NCI-H146 (cell line): ENCODE measurements around the gene DRG1.
"Not testable (repeated sequence)": the region's sequence is repeated elsewhere in the genome, so short reads cannot be mapped to it uniquely, and the experiment has no call there.

Source experiments
- DNase-seq: peaks from one replicate; lab custom pipeline; 2025; lab: John Stamatoyannopoulos, UW

DRG1 gene

DNA sequence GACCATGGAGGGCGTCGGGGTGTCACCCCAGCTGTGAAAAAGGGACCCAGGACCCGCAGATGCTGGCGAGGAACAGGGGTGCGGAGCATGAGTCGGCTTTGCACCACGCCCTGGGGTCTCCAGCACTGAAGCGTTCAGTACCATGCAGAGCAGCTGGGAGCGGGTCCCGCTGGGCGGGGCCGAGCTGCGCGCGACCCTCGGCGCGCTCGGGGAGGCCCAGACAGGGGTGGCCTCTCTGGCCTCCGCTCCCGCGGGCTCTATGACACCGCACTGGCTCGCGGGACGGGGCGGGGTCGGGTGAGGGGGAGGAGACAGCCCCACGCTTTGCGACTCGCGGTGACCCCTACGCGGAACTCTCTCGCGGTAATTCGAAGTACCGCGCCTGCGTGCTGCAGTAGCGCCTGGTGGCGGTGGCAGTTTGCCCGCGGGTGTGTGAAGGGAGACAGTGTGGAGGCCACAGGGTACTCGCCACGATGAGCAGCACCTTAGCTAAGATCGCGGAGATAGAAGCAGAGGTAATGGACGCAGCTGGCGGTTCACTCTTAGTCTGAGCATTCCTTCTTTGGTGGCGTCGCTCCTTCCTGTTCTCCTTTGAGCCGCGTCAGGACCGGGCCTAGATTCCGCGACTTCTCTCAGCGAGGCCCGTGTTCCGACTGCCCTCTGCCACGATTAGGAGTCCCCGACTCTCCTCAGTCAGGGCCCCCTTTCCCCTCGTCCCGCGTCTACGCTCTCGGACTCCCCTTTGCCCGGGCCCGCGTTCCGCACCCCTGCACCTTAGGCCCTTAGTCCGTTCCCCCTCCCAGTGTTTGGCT, at the start of gene DRG1:
DRG1 (plus strand) TSS at position 394 of the 812 bp plus-strand sequence; CDS start at position 474, 80 bp downstream.
- peak; percentile 94 for DNase-seq

DNA sequence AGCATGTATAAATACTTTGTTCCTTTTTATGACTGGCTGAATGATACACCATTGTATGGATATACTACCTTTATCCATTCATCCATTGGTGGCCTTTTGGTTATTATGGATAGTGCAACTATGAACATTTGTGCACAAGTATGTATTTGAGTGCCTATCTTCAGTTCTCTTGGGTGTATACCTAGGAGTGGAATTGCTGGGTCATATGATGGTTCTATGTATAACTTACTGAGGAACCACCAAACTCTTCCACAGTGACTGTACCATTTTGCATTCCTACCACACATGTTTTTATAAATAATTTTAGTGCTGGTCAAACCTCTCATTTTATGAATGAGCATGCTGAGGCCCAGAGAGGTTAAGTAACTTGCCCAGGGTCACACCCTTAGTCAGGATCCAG, 49.4 kb upstream of the DRG1 start:
- DNase-seq: no peak

GRCh38 chr22:31350410-31350863, 49.0 kb upstream of the DRG1 start:
- peak; percentile 79 for DNase-seq

DNA sequence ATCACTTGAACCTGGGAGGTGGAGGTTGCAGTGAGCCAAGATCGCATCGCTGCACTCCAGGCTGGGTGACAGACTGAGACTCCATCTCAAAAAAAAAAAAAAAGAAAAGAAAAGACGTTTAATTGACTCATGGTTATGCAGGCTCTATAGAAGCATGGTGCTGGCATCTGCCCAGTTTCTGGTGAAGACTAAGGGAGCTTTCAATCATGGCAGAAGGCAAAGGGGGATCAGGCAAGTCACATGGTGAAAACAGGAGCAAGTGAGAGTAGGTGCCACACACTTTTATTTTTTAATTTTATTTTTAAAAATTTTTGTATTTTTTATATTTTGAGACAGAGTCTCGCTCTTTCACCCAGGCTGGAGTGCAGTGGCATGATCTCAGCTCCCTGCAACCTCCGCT, 44.9 kb upstream of the DRG1 start:
- no peak for DNase-seq

GRCh38 chr22:31360029-31360428, 39.4 kb upstream of the DRG1 start:
- DNase-seq: no peak

DNA sequence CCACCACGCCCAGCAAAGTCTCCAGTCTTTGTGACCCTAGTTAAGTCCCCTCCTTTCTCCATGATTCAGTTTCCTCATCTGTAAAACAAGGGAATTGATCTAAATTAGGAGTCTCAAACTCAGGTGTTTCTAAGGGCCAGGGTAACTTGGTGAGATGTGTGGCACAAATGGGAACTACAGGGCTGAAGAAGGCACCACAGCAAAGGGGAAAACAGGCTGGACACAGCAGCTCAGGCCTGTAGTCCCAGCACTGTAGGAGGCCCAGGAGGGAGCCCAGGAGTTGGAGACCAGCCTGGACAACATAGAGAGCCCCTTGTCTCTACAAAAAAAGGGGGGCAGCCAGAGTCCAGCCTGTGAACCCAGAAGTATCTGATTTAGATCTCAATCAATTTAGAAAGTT, 37.7 kb upstream of the DRG1 start:
- DNase-seq: no peak

DNA sequence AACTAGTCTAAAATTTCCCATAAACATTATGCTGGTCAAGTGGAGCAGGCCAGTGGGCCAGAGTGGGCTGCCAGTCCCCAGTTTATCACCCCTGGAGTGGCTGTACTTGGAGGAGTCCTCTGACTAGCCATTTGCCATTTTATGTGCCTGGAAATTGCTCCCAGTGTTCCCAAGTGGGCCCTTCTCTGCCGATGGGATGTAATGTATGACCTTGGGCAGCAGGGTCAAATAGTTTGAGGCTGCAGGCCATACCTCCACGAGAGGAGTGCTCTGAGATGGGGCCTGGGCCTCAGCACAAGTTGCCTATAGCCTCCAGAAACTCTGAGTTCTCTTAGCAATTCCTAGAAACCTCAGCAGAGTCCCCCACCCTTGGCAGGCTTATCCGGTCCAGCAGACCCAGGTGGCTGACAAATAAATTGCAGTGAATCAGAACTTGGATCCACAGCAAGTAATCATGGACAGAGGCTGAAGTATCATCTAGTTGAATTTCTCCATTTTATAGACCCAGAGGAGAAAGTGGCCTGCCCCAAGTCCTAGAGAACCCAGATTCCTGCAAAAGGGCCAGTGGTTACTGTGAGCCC, 35.4 kb upstream of the DRG1 start:
- no peak for DNase-seq

- no peak for DNase-seq
These were observed 32.0 kb upstream of the DRG1 start for GRCh38 chr22:31367426-31367825.

GRCh38 chr22:31377612-31378011, 21.8 kb upstream of the DRG1 start:
- no peak for DNase-seq

GRCh38 chr22:31378123-31378522, 21.3 kb upstream of the DRG1 start:
- no peak for DNase-seq

GRCh38 chr22:31378651-31379050, 20.8 kb upstream of the DRG1 start:
- DNase-seq: not testable (repeated sequence)

DNA sequence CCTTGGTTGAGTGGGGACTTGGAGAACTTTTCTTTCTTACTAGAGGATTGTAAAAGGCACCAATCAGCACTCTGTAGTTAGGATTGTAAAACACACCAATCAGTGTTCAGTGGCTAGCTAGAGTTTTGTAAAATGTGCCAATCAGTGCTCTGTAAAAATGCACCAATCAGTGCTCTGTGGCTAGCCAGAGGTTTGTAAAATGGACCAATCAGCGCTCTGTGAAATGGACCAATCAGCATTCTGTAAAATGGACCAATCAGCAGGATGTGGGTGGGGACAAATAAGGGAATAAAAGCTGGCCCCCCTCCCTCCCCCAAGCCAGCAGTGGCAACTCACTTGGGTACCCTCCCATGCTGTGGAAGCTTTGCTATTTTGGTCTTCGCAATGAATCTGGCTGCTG, 5.5 kb upstream of the DRG1 start:
- DNase-seq: no peak

DNA sequence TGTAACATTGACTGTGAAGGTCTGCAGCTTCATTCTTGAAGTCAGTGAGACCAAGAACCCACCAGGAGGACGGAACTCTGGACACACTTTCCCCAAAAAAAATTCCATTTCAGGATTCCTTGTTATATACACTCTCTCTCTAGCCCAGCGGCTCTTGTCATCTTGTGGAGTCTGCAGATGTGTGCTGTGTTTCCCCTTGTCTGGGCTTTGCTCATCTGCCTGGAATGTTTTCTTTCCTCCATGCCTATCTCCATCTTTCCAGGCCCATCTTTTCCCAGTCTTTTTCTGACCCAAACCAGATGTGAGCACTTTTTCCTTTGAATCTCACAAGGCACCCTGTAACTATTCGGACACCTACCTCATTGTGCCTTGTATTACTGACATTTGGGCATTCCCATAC, 5.1 kb upstream of the DRG1 start:
- DNase-seq: no peak

GRCh38 chr22:31398231-31398630, 1.2 kb upstream of the DRG1 start:
- DNase-seq: no peak

GRCh38 chr22:31400023-31400397, 606 bp downstream of the DRG1 start:
- DNase-seq: peak; percentile 16

DNA sequence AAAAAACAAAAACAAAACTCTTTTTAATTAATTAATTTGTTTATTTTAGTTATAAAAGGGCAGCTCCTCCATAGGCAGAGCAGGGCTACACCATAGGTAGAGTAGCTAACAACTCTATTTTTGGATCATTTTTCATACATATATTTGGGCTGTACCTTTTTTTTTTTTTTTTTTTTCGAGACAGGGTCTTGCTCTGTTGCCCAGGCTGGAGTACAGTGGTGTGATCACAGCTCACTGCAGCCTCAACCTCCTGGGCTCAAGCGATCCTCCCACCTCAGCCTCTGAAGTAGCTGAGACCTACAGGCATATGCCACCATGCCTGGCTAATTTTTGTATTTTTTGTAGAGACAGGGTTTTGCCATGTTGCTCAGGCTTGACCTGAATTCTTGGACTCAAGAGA, 2.9 kb downstream of the DRG1 start:
- DNase-seq: not testable (repeated sequence)

GRCh38 chr22:31425331-31426050, 26.1 kb downstream of the DRG1 start:
- DNase-seq: no peak

DNA sequence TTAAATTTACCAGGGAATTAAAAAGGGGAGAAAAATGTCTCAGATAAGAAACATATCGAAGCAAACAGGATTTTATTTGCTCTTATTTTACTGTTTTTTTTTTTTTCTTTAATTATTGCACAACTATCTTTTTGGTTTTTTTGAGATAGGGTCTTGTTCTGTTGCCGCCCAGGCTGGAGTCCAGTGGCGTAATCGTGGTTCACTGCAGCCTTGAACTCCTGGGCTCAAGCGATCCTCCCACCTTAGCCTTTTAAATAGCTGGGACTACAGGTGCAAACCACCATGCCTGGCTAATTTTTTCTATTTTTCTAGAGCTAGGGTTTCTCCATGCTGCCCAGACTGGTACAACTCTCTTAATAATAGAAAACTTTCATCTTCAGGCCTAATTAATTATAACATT, 32.5 kb downstream of the DRG1 start:
- no peak for DNase-seq

GRCh38 chr22:31436132-31436531, 36.7 kb downstream of the DRG1 start:
- no peak for DNase-seq

DNA sequence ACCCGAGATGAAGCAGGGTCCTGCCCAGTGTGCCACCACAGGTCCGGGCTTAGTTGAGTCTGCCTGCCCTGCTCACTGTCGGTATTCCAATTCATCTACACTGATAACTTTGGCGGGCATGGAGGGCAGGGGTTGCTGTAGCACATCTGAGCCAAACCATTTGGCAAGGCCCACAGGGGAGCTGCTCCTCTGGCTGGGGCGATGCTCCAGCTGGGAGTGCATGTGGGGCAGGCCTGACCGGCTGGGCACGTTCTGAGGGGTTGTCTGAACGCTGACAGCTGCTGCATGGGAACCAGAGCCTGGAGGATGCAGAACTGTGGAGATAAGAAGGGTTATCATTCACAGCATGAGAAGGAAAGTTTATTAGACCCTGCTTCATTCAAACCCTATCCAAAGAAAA, 40.4 kb downstream of the DRG1 start:
- no peak for DNase-seq

DNA sequence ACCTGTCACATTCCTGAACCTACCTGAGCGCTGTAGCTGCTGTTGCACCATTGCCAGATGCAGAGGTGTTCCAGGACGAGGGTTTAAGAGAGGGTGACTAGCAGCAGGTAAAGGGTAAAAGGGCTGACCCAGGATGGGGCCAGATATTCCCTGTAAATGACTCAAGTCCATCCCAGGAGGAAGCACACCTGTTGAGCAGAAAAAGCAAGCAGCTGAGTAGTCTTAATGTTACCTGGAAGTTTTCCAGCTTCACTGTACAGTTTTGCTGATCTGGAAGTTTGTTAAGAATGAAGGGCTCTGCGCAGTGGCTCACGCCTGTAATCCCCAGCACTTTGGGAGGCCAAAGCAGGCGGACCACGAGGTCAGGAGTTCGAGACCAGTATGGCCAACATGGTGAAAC, 41.3 kb downstream of the DRG1 start:
- no peak for DNase-seq

GRCh38 chr22:31441652-31442051, 42.2 kb downstream of the DRG1 start:
- no peak for DNase-seq
